B cell (primary cell): ENCODE data around the gene VPS45. TPM values are rescaled to one million over a fixed set of nuclear protein-coding genes. Genes with fewer than 3 reads are reported as not detected.
A peak's percentile ranks its signal among the peaks of the same experiment; 100 is the strongest.

Experiments used
- ATAC-seq: fragments of 200-7000 bp; cut with Tn5 transposase; one replicate; pipeline ENCODE4 v1.10.0; 2021; ENCODE audit warnings: low read depth, mild to moderate bottlenecking, moderate number of reproducible peaks, moderate library complexity
- CTCF ChIA-PET: fragments of 350-600 bp; sonication (Branson Sonifier 250); formaldehyde crosslinking; loops from one replicate; lab custom pipeline; 2021; ENCODE audit warnings: antibody characterized with exemption, inconsistent platforms; lab: Charles Lee
- POLR2A ChIA-PET: fragments of 350-600 bp; sonication (Branson Sonifier 250); formaldehyde crosslinking; loops from one replicate; lab custom pipeline; 2021; ENCODE audit warnings: antibody characterized with exemption; lab: Charles Lee
- DNase-seq: peaks from one replicate; pipeline ENCODE4 v3.0.0; 2013
- H2AFZ ChIP-seq: 2 replicates; pipeline ENCODE4 v1.6.1; 2012; ENCODE audit warnings: mild to moderate bottlenecking, low read depth, low read length; ENCODE audit not compliant: insufficient read depth, poor library complexity, severe bottlenecking
- H3K27ac ChIP-seq, 2 donors: 1 replicate in 1 of 2; 2 replicates in 1 of 2; pipeline ENCODE4 v1.5.1; 2012 to 2013; ENCODE audit warnings: low read length in 2 of 2, mild to moderate bottlenecking in 2 of 2, moderate library complexity in 1 of 2
- H3K27me3 ChIP-seq, 4 experiments: fragments of 200-600 bp in 1 of 4; sonication (generic) in 1 of 4; replicated peaks in 1 of 4; 1 replicate in 2 of 4; 2 replicates in 2 of 4; pipeline versions ENCODE4 v1.6.1 to v1.7.0; 2013 to 2016; ENCODE audit warnings: low read length in 3 of 4, mild to moderate bottlenecking in 2 of 4, mixed read lengths in 1 of 4, moderate library complexity in 1 of 4; ENCODE audit not compliant: insufficient read depth in 4 of 4, control insufficient read depth in 3 of 4; ENCODE audit errors: control extremely low read depth in 1 of 4
- H3K36me3 ChIP-seq, 2 experiments: replicated peaks in 1 of 2; 1 replicate in 1 of 2; 2 replicates in 1 of 2; pipeline versions ENCODE4 v1.6.1 to v1.7.1; 2013; ENCODE audit warnings: low read length in 1 of 2; ENCODE audit not compliant: insufficient read depth in 2 of 2, control insufficient read depth in 1 of 2; ENCODE audit errors: control extremely low read depth in 1 of 2, extremely low read depth in 1 of 2
- H3K4me1 ChIP-seq, 2 donors: fragments of 200-600 bp in 1 of 2; sonication (generic) in 1 of 2; 1 replicate in 1 of 2; 2 replicates in 1 of 2; pipeline versions ENCODE4 v1.5.1 to v1.6.1; 2013 to 2017; ENCODE audit warnings: low read length in 2 of 2; ENCODE audit not compliant: control insufficient read depth in 2 of 2, insufficient read depth in 2 of 2
- H3K4me2 ChIP-seq: replicated peaks from 2 replicates; pipeline ENCODE3; 2012; ENCODE audit warnings: mild to moderate bottlenecking, low read depth, low read length; ENCODE audit not compliant: poor library complexity, severe bottlenecking
- H3K4me3 ChIP-seq, 5 experiments: fragments of 200-600 bp in 1 of 5; sonication (generic) in 1 of 5; 1 replicate in 3 of 5; 2 replicates in 2 of 5; pipeline versions ENCODE4 v1.5.1 to v1.7.0; 2011 to 2016; ENCODE audit warnings: low read length in 4 of 5, mild to moderate bottlenecking in 4 of 5, low read depth in 2 of 5, control low read depth in 1 of 5, moderate library complexity in 1 of 5; ENCODE audit not compliant: insufficient read depth in 1 of 5; ENCODE audit errors: control extremely low read depth in 1 of 5, extremely low read depth in 1 of 5
- H3K79me2 ChIP-seq: fragments of 200-600 bp; sonication (generic); one replicate; pipeline ENCODE4 v1.6.0; 2016; ENCODE audit warnings: low read length; ENCODE audit not compliant: control insufficient read depth, insufficient read depth
- H3K9ac ChIP-seq: fragments of 200-600 bp; sonication (generic); 2 replicates; pipeline ENCODE4 v1.6.1; 2017; ENCODE audit warnings: mild to moderate bottlenecking, low read length, moderate library complexity
- H3K9me3 ChIP-seq, 3 donors: one replicate each; pipeline versions ENCODE4 v1.6.1 to v1.7.1; 2013; ENCODE audit warnings: low read length in 2 of 3; ENCODE audit not compliant: control insufficient read depth in 2 of 3, insufficient read depth in 1 of 3; ENCODE audit errors: control extremely low read depth in 1 of 3
- H4K20me1 ChIP-seq: 2 replicates; pipeline ENCODE4 v1.6.0; 2012; ENCODE audit warnings: mild to moderate bottlenecking, low read length; ENCODE audit not compliant: insufficient read depth, control insufficient read depth, poor library complexity, severe bottlenecking
- H3K27ac Mint-ChIP-seq: one replicate; pipeline ENCODE4 v1.8.0; 2021; ENCODE audit warnings: mixed read lengths
- H3K27me3 Mint-ChIP-seq: one replicate; pipeline ENCODE4 v1.8.0; 2021; ENCODE audit warnings: mixed read lengths
- H3K4me1 Mint-ChIP-seq: one replicate; pipeline ENCODE4 v1.8.0; 2021; ENCODE audit warnings: mixed read lengths
- H3K4me3 Mint-ChIP-seq: one replicate; pipeline ENCODE4 v1.8.0; 2021; ENCODE audit warnings: mixed read lengths
- H3K9me3 Mint-ChIP-seq: one replicate; pipeline ENCODE4 v1.8.0; 2022; ENCODE audit warnings: mixed read lengths; ENCODE audit not compliant: insufficient read depth
- CTCF ChIP-seq: fragments of 200-600 bp; IDR thresholded peaks from one replicate; pipeline ENCODE4 v1.8.0; 2022; ENCODE audit warnings: antibody characterized with exemption, mild to moderate bottlenecking
- EZH2 ChIP-seq: IDR thresholded peaks from 2 replicates; pipeline ENCODE4 v1.6.1; 2012; ENCODE audit warnings: borderline replicate concordance, low read depth, mild to moderate bottlenecking, moderate library complexity, low read length; ENCODE audit not compliant: insufficient read depth, poor library complexity, severe bottlenecking
- WGBS: methylation state at CpG from one replicate; pipeline ENCODE4 v1.1.5; 2013; ENCODE audit warnings: missing lambda C conversion rate; ENCODE audit not compliant: insufficient coverage; 5-methylcytosine and 5-hydroxymethylcytosine counted together
- intact Hi-C: fragments of 100-400 bp; cut with micrococcal nuclease; formaldehyde crosslinking; loops from one replicate; pipeline ENCODE4 v1.10.0; 2022
- polyA plus RNA-seq: library from polyadenylated mRNA; depleted of rRNA; stranded (reverse); fragments of >200 nt; gene quantifications from 2 replicates; pipeline ENCODE4 v1.2.3, GENCODE V29; 2012
- total RNA-seq, 2 donors: library from RNA; stranded (reverse); fragments of 120-200 nt in 1 of 2; gene quantifications; 1 replicate in 1 of 2; 2 replicates in 1 of 2; pipeline versions ENCODE4 v1.2.3 to v1.2.4, GENCODE V29; 2013 to 2022

The VPS45 gene
- total and polyA plus RNA-seq, 2 donors (not counting 1 experiment from before 2014, with no cell fraction given), result 23.4 to 49.1 TPM

- Histone ChIP-seq H3K9me3 (no peaks in the 10 kb centered on the region), H3K9ac (peak within 1 kb of the TSS; percentile 98), H3K4me1 (peaks cover 52 to 56% of the 10 kb centered on the region in 2 donors), H3K4me3 (peak within 1 kb of the TSS; percentile 73 to 96 (median 94)), H4K20me1 (peaks cover 12% of the 10 kb centered on the region), H3K27ac (peak within 1 kb of the TSS; percentile 80 to 95), H3K27me3 (no peaks in the 10 kb centered on the region), H3K4me2 (peak within 1 kb of the TSS; percentile 88), H3K36me3 (peaks cover 2 to 27% of the 10 kb centered on the region in 2 experiments), H2AFZ (peak within 1 kb of the TSS; percentile 87), H3K79me2 (peaks cover 60% of the 10 kb centered on the region)
- ChIA-PET POLR2A (interaction anchor here (0.6 to 5.0 kb wide), 14 partner anchors 12 to 846 kb away, joined by 3 to 139 read pairs (median 3); a partner anchor contains a TSS), CTCF (interaction anchor here (0.5 to 4.2 kb wide), 10 partner anchors 10 to 187 kb away, joined by 3 to 26 read pairs (median 18); no protein-coding TSS in a partner anchor)
- Mint-ChIP-seq H3K27me3 (no peaks in the 10 kb centered on the region), H3K9me3 (no peaks in the 10 kb centered on the region), H3K4me1 (peaks cover 68% of the 10 kb centered on the region), H3K27ac (peak within 1 kb of the TSS; percentile 99), H3K4me3 (peak within 1 kb of the TSS; percentile 98)
- DNase-seq (peak; percentile 92), ATAC-seq (peak; percentile 78)
- TF ChIP-seq EZH2 (no peak), CTCF (no peak)
- intact Hi-C loops, result loop anchor here (5.0 kb wide), 1 partner anchor 37 kb away; no protein-coding TSS in a partner anchor
- WGBS, result under 1% methylated on average over 79 of the region's 89 CpGs
These were observed 81.9 kb downstream of the VPS45 start, which contains the start of gene PLEKHO1 for GRCh38 chr1:150149271-150150132. Gene PLEKHO1 (plus strand): TSS chr1:150149916. CDS start chr1:150150258, 342 bp downstream.
